BE2C (cell line): ENCODE measurements around the gene FBXO10.
A peak's percentile ranks its signal among the peaks of the same experiment; 100 is the strongest.

Experiments used
- DNase-seq: peaks from one replicate; pipeline ENCODE4 v3.0.0-alpha.2; 2020
- H3K27me3 ChIP-seq: fragments of 250-450 bp; sonication (Bioruptor Pico); 2 replicates; pipeline ENCODE4 v1.5.1; 2020; ENCODE audit warnings: mild to moderate bottlenecking
- H3K36me3 ChIP-seq: fragments of 250-450 bp; sonication (Bioruptor Pico); 2 replicates; pipeline ENCODE4 v1.5.1; 2020; ENCODE audit warnings: mild to moderate bottlenecking
- H3K4me1 ChIP-seq: fragments of 250-450 bp; sonication (Bioruptor Pico); 2 replicates; pipeline ENCODE4 v1.5.1; 2020
- H3K4me3 ChIP-seq: 2 replicates; pipeline ENCODE4 v1.5.1; 2011; ENCODE audit warnings: low read depth, low read length
- H3K9me3 ChIP-seq: fragments of 250-450 bp; sonication (Bioruptor Pico); 2 replicates; pipeline ENCODE4 v1.5.1; 2020
- TF ChIP-seq, protein P1 (sequence below): IDR thresholded peaks from 2 replicates; pipeline ENCODE4 v1.5.1; 2012; ENCODE audit warnings: mild to moderate bottlenecking, low read depth, low read length

FBXO10 gene

DNA sequence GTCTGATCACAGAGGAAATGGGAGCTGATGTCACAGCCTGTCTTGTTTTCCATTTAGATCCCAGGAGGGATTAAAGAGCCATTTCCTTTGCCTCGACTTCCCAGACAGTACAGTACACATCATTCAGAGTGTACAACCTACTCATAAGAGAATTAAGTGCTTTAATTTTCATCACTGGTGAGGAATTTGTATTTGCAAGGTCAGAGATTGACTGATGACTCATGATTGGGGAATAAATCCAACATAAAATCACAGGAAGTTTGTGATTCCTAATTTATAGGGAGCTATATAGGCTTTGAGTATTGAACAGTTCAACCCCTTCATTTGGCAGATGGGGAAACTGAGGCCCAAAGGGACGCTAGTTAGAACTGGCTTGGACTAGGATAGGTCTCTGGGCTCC, 20.3 kb upstream of the FBXO10 start:
- peaks cover 6% of the 10 kb centered on the region; the same call in 1 of the 2 replicates for H3K4me1 ChIP-seq

GRCh38 chr9:37593883-37594448, 17.8 kb upstream of the FBXO10 start:
- peaks cover 9% of the 10 kb centered on the region; the same call in 1 of the 2 replicates for H3K4me1 ChIP-seq
- H3K27me3 ChIP-seq, result no peaks in the 10 kb centered on the region; the same call in 1 of the 2 replicates
- TF ChIP-seq, protein P1, sequence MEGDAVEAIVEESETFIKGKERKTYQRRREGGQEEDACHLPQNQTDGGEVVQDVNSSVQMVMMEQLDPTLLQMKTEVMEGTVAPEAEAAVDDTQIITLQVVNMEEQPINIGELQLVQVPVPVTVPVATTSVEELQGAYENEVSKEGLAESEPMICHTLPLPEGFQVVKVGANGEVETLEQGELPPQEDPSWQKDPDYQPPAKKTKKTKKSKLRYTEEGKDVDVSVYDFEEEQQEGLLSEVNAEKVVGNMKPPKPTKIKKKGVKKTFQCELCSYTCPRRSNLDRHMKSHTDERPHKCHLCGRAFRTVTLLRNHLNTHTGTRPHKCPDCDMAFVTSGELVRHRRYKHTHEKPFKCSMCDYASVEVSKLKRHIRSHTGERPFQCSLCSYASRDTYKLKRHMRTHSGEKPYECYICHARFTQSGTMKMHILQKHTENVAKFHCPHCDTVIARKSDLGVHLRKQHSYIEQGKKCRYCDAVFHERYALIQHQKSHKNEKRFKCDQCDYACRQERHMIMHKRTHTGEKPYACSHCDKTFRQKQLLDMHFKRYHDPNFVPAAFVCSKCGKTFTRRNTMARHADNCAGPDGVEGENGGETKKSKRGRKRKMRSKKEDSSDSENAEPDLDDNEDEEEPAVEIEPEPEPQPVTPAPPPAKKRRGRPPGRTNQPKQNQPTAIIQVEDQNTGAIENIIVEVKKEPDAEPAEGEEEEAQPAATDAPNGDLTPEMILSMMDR, result no peak
- DNase-seq, result no peak
- peak overlapping the region; percentile 33; the same call in 1 of the 2 replicates for H3K4me3 ChIP-seq
- H3K36me3 ChIP-seq, result peaks cover 18% of the 10 kb centered on the region
- no peaks in the 10 kb centered on the region for H3K9me3 ChIP-seq

More for the DNA sequence above, 20.3 kb upstream of the FBXO10 start:
- TF ChIP-seq, protein P1, result no peak
- Histone ChIP-seq H3K4me3 (no peak overlapping the region), H3K36me3 (no peaks in the 10 kb centered on the region), H3K9me3 (no peaks in the 10 kb centered on the region), H3K27me3 (no peaks in the 10 kb centered on the region; the same call in 1 of the 2 replicates)
- no peak for DNase-seq

- Histone ChIP-seq H3K4me1 (peaks cover 9% of the 10 kb centered on the region; the same call in 1 of the 2 replicates), H3K9me3 (no peaks in the 10 kb centered on the region), H3K27me3 (no peaks in the 10 kb centered on the region; the same call in 1 of the 2 replicates), H3K36me3 (peaks cover 35% of the 10 kb centered on the region), H3K4me3 (peak within 1 kb of the TSS; percentile 97)
- peak; percentile 94 for DNase-seq
- TF ChIP-seq, protein P1, result no peak
These were observed 16.1 kb upstream of the FBXO10 start, which contains the start of gene TOMM5 for GRCh38 chr9:37592108-37592951. Gene TOMM5 (minus strand): TSS chr9:37592597. CDS start chr9:37592532, 65 bp downstream.

DNA sequence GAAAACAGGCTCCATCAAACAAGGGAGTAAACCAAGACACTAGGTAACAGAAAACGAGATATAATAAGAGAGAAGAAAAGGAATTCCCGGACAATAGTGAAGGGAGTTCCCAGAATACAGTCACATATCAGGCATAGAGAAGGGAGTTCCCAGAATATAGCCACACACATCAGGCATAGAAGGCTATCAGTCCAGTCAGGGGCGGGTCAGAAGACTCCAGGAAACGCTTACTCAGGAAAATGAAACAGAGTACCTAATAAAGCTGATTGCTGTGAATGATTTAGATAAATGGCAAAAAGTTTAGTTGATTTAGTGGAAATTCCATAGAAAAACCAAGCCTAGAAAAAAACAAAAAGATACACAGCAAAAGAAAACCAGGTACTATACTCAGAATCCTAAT, 11.3 kb upstream of the FBXO10 start:
- H3K4me3 ChIP-seq, result no peak overlapping the region
- no peak for DNase-seq
- H3K36me3 ChIP-seq, result peaks cover 83% of the 10 kb centered on the region
- no peaks in the 10 kb centered on the region for H3K9me3 ChIP-seq
- TF ChIP-seq, protein P1, result no peak
- no peaks in the 10 kb centered on the region for H3K27me3 ChIP-seq
- H3K4me1 ChIP-seq, result peaks cover 3% of the 10 kb centered on the region; the same call in 1 of the 2 replicates

- no peaks in the 10 kb centered on the region for H3K9me3 ChIP-seq
- H3K4me1 ChIP-seq, result no peaks in the 10 kb centered on the region; the same call in 1 of the 2 replicates
- no peak for DNase-seq
- TF ChIP-seq, protein P1, result no peak
- no peak overlapping the region for H3K4me3 ChIP-seq
- H3K27me3 ChIP-seq, result no peaks in the 10 kb centered on the region
- peaks cover 88% of the 10 kb centered on the region for H3K36me3 ChIP-seq
These were observed 7.4 kb upstream of the FBXO10 start for GRCh38 chr9:37583522-37584121.
